ENCODE measurements around the gene LPGAT1.
"Not testable (repeated sequence)": the region's sequence is repeated elsewhere in the genome, so short reads cannot be mapped to it uniquely, and the experiment has no call there.

LPGAT1 gene

GRCh38 chr1:211830328-211831142, at the start of gene LPGAT1:
LPGAT1 (minus strand) TSS chr1:211830763; CDS start chr1:211829296, 1,467 bp downstream.
- peak; percentile 60 for DNase-seq

GRCh38 chr1:211879475-211879874, 48.9 kb upstream of the LPGAT1 start:
- DNase-seq, result no peak

- DNase-seq, result no peak
These were observed 46.5 kb upstream of the LPGAT1 start for GRCh38 chr1:211876851-211877590.

- DNase-seq, result no peak
These were observed 45.0 kb upstream of the LPGAT1 start for GRCh38 chr1:211875541-211875940.

GRCh38 chr1:211874521-211875347, 44.2 kb upstream of the LPGAT1 start:
- DNase-seq, result no peak

- DNase-seq, result not testable (repeated sequence)
These were observed 43.2 kb upstream of the LPGAT1 start for GRCh38 chr1:211873731-211874130.

- DNase-seq, result peak; percentile 7
These were observed 39.6 kb upstream of the LPGAT1 start for GRCh38 chr1:211870156-211870555.

- no peak for DNase-seq
These were observed 34.6 kb upstream of the LPGAT1 start for GRCh38 chr1:211865180-211865579.

GRCh38 chr1:211859405-211859804, 28.8 kb upstream of the LPGAT1 start:
- DNase-seq, result no peak

- no peak for DNase-seq
These were observed 20.6 kb upstream of the LPGAT1 start for GRCh38 chr1:211851174-211851573.

GRCh38 chr1:211843507-211844298, 13.1 kb upstream of the LPGAT1 start:
- no peak for DNase-seq

GRCh38 chr1:211843018-211843417, 12.5 kb upstream of the LPGAT1 start:
- no peak for DNase-seq

- no peak for DNase-seq
These were observed 12.0 kb upstream of the LPGAT1 start for GRCh38 chr1:211842518-211842917.

GRCh38 chr1:211839106-211839505, 8.5 kb upstream of the LPGAT1 start:
- no peak for DNase-seq

- DNase-seq, result no peak
These were observed 2.7 kb upstream of the LPGAT1 start for GRCh38 chr1:211833174-211833820.

- DNase-seq, result no peak
These were observed 2.1 kb upstream of the LPGAT1 start for GRCh38 chr1:211832661-211833060.

GRCh38 chr1:211831558-211832323, 1.2 kb upstream of the LPGAT1 start:
- no peak for DNase-seq

- DNase-seq, result peak; percentile 11
These were observed 572 bp downstream of the LPGAT1 start for GRCh38 chr1:211830055-211830327.

- no peak for DNase-seq
These were observed 1.1 kb downstream of the LPGAT1 start for GRCh38 chr1:211829343-211830054.

GRCh38 chr1:211828584-211829342, 1.8 kb downstream of the LPGAT1 start:
- DNase-seq, result no peak
